MCF 10A (cell line): Measurements from ENCODE around the gene MAT2A. TPM values are rescaled to one million over a fixed set of nuclear protein-coding genes. Genes with fewer than 3 reads are reported as not detected.
A peak's percentile ranks its signal among the peaks of the same experiment; 100 is the strongest.

Experiments used
- BruUV-seq: library from RNA; stranded (reverse); fragments of 400-500 nt; replicated peaks from 2 replicates; lab custom pipeline; 2021; lab: Mats Ljungman, UMichigan
- CTCF ChIA-PET: fragments of 300-600 bp; sonication (Branson Sonifier 250); formaldehyde crosslinking; extraction: SDS; loops from one replicate; lab custom pipeline; 2021; ENCODE audit warnings: antibody characterized with exemption, inconsistent platforms; lab: Yijun Ruan, JAX
- POLR2A ChIA-PET: fragments of 300-600, 350-650 bp; sonication (Branson Sonifier 250); formaldehyde crosslinking; extraction: SDS; loops from one replicate; lab custom pipeline; 2020; ENCODE audit warnings: antibody characterized with exemption, inconsistent platforms; lab: Yijun Ruan, JAX
- DNase-seq: peaks from one replicate; pipeline ENCODE4 v3.0.0-alpha.2; 2018; ENCODE audit not compliant: unreplicated experiment
- H3K27ac Mint-ChIP-seq: one replicate; pipeline ENCODE4 v1.8.0; 2022; ENCODE audit warnings: mild to moderate bottlenecking, low read depth, mixed read lengths; ENCODE audit not compliant: unreplicated experiment
- H3K27me3 Mint-ChIP-seq: one replicate; pipeline ENCODE4 v1.8.0; 2022; ENCODE audit warnings: mixed read lengths; ENCODE audit not compliant: insufficient read depth, unreplicated experiment
- H3K36me3 Mint-ChIP-seq: one replicate; pipeline ENCODE4 v1.8.0; 2022; ENCODE audit warnings: mild to moderate bottlenecking, moderate library complexity, mixed read lengths; ENCODE audit not compliant: insufficient read depth, unreplicated experiment
- H3K4me1 Mint-ChIP-seq: one replicate; pipeline ENCODE4 v1.8.0; 2022; ENCODE audit warnings: mixed read lengths; ENCODE audit not compliant: insufficient read depth, unreplicated experiment
- H3K4me3 Mint-ChIP-seq: one replicate; pipeline ENCODE4 v1.8.0; 2022; ENCODE audit warnings: mild to moderate bottlenecking, moderate library complexity, mixed read lengths; ENCODE audit not compliant: unreplicated experiment
- H3K9me3 Mint-ChIP-seq: one replicate; pipeline ENCODE4 v1.8.0; 2022; ENCODE audit warnings: mixed read lengths; ENCODE audit not compliant: unreplicated experiment
- CTCF ChIP-seq: fragments of 200-600 bp; IDR thresholded peaks from one replicate; pipeline ENCODE4 v1.8.0; 2022; ENCODE audit warnings: antibody characterized with exemption, mild to moderate bottlenecking; ENCODE audit not compliant: unreplicated experiment
- intact Hi-C: fragments of 100-400 bp; cut with micrococcal nuclease; formaldehyde crosslinking; loops from 2 replicates; pipeline ENCODE4 v1.14.1; 2022
- total RNA-seq: library from RNA; stranded (reverse); gene quantifications from 2 replicates; pipeline ENCODE4 v1.2.3, GENCODE V29; 2022

Gene MAT2A
- total RNA-seq, 1 experiment from 2014 or later: 366 TPM

DNA sequence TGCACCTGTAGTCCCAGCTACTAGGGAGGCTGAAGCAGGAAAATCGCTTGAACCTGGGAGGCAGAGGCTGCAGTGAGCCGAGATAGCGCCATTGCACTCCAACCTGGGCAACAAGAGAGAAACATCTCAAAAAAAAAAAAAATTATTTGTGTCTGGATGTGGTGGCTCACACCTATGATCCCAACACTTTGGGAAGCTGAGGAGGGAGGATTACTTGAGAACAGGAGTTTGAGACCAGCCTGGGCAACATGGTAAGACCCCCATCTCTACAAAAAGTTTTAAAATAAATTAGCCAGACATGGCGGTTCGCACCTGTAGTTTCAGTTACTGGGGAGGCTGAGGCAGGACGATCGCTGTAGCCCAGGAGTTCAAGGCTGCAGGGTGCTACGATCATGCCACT, 36.8 kb downstream of the MAT2A start:
- Mint-ChIP-seq H3K27ac (no peak overlapping the region), H3K4me1 (peaks cover 11% of the 10 kb centered on the region), H3K27me3 (peaks cover 1% of the 10 kb centered on the region), H3K36me3 (peaks cover 14% of the 10 kb centered on the region), H3K4me3 (no peak overlapping the region), H3K9me3 (no peaks in the 10 kb centered on the region)
- ChIA-PET POLR2A (interaction anchor here (0.9 to 5.4 kb wide), 5 partner anchors 9 to 530 kb away, joined by 3 to 113 read pairs (median 62); partner anchors contain the start of genes MAT2A, POLR1A, RNF181 and TMEM150A), CTCF (interaction anchor here (0.6 to 0.9 kb wide), 3 partner anchors 22 to 177 kb away, joined by 3 to 4 read pairs (median 4); no protein-coding TSS in a partner anchor)
- no peak for TF ChIP-seq CTCF
- BruUV-seq: no TSS peak
- intact Hi-C loops: no loop called here
- no peak for DNase-seq

DNA sequence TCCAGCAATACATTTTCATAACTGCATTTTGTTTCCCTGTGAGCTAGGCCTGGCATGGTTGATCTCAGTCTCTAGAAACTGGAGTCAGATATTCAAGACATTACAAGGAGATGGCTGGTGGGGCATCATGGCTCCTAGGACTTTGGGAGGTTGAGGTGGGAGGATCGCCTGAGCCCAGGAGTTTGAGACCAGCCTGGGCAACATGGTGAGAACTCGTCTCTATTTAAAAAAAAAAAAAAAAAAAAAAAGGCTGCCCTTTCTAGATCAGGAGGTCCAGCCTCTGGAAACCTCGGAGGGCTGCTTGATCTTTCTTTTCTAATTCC, 38.1 kb downstream of the MAT2A start:
- H3K27me3 Mint-ChIP-seq: no peaks in the 10 kb centered on the region
- no peak for TF ChIP-seq CTCF
- no peaks in the 10 kb centered on the region for H3K9me3 Mint-ChIP-seq
- H3K36me3 Mint-ChIP-seq: peaks cover 21% of the 10 kb centered on the region
- ChIA-PET CTCF (interaction anchor here (0.9 to 1.2 kb wide), 6 partner anchors 10 to 157 kb away, joined by 3 to 6 read pairs (median 4); no protein-coding TSS in a partner anchor), POLR2A (interaction anchor here (0.5 to 5.4 kb wide), 36 partner anchors 9 to 281 kb away, joined by 3 to 113 read pairs (median 6); partner anchors contain the start of genes C2orf68, GGCX, MAT2A and RNF181)
- H3K4me1 Mint-ChIP-seq: peaks cover 11% of the 10 kb centered on the region
- intact Hi-C loops: no loop called here
- DNase-seq: no peak
- H3K27ac Mint-ChIP-seq: peak overlapping the region; percentile 94
- peak overlapping the region; percentile 79 for H3K4me3 Mint-ChIP-seq
- no TSS peak for BruUV-seq

GRCh38 chr2:85577386-85578242, 38.6 kb downstream of the MAT2A start, which contains the start of gene VAMP8:
TSS of gene VAMP8 (plus strand) at chr2:85577586. CDS start at chr2:85577647, 61 bp downstream.
- H3K36me3 Mint-ChIP-seq: peaks cover 27% of the 10 kb centered on the region
- ChIA-PET POLR2A (interaction anchor here (0.5 to 5.4 kb wide), 42 partner anchors 9 to 281 kb away, joined by 3 to 113 read pairs (median 6); partner anchors contain the start of genes C2orf68, GGCX, MAT2A and RNF181), CTCF (interaction anchor here (0.6 to 1.3 kb wide), 11 partner anchors 11 to 224 kb away, joined by 3 to 6 read pairs (median 4); no protein-coding TSS in a partner anchor)
- BruUV-seq: TSS peak; percentile 40
- intact Hi-C loops: no loop called here
- no peak for TF ChIP-seq CTCF
- no peaks in the 10 kb centered on the region for H3K27me3 Mint-ChIP-seq
- DNase-seq: peak; percentile 80
- H3K4me3 Mint-ChIP-seq: peak within 1 kb of the TSS; percentile 79
- H3K9me3 Mint-ChIP-seq: no peaks in the 10 kb centered on the region
- H3K27ac Mint-ChIP-seq: peak within 1 kb of the TSS; percentile 94
- H3K4me1 Mint-ChIP-seq: peaks cover 11% of the 10 kb centered on the region
